Measurements from ENCODE around the gene FNDC3B.

The FNDC3B gene

GRCh38 chr3:172291650-172292049 lies 252.3 kb downstream of the FNDC3B start:
- Mint-ChIP-seq H3K36me3 (ENCODE audit: insufficient read depth) (peaks cover 13% of the 10 kb centered on the region), H3K4me1 (ENCODE audit: low read depth in 2 of 2) (peaks cover 16 to 28% of the 10 kb centered on the region in 2 donors), H3K27me3 (no peaks in the 10 kb centered on the region), H3K4me3 (no peak overlapping the region), H3K9me3 (no peaks in the 10 kb centered on the region), H3K27ac (no peak overlapping the region)
- DNase-seq (no peak), ATAC-seq (replicated peaks) (no peak)

- Mint-ChIP-seq H3K9me3 (no peaks in the 10 kb centered on the region), H3K36me3 (ENCODE audit: insufficient read depth) (peaks cover 18% of the 10 kb centered on the region), H3K4me3 (no peak overlapping the region), H3K4me1 (ENCODE audit: low read depth in 2 of 2) (peaks cover 14 to 28% of the 10 kb centered on the region in 2 donors), H3K27ac (no peak overlapping the region), H3K27me3 (no peaks in the 10 kb centered on the region)
- ATAC-seq (replicated peaks): no peak
- DNase-seq: no peak
These were observed 253.0 kb downstream of the FNDC3B start for GRCh38 chr3:172292422-172292821.

- no peaks in the 10 kb centered on the region for H3K27me3 Mint-ChIP-seq
- H3K36me3 Mint-ChIP-seq (ENCODE audit: insufficient read depth): peaks cover 22% of the 10 kb centered on the region
These were observed 253.7 kb downstream of the FNDC3B start for GRCh38 chr3:172293093-172293492.

GRCh38 chr3:172294223-172294806 lies 254.9 kb downstream of the FNDC3B start:
- peaks cover 26% of the 10 kb centered on the region for H3K36me3 Mint-ChIP-seq (ENCODE audit: insufficient read depth)
- no peak for ATAC-seq (replicated peaks)

More at GRCh38 chr3:172293093-172293492, 253.7 kb downstream of the FNDC3B start:
- ATAC-seq (replicated peaks) (no peak), DNase-seq (no peak)
- Mint-ChIP-seq H3K4me1 (ENCODE audit: low read depth in 2 of 2) (peaks cover 14 to 23% of the 10 kb centered on the region in 2 donors), H3K9me3 (no peaks in the 10 kb centered on the region), H3K4me3 (no peak overlapping the region), H3K27ac (peak overlapping the region in 1 of 2 donors; percentile 75)

GRCh38 chr3:172296248-172296974 lies 257.0 kb downstream of the FNDC3B start:
- Mint-ChIP-seq H3K4me1 (ENCODE audit: low read depth in 2 of 2) (peaks cover 0 to 8% of the 10 kb centered on the region in 2 donors), H3K4me3 (no peak overlapping the region), H3K27ac (peak overlapping the region; percentile 9 to 32), H3K9me3 (no peaks in the 10 kb centered on the region), H3K36me3 (ENCODE audit: insufficient read depth) (peaks cover 25% of the 10 kb centered on the region), H3K27me3 (no peaks in the 10 kb centered on the region)
- DNase-seq: no peak
- no peak for ATAC-seq (replicated peaks)

More at GRCh38 chr3:172294223-172294806, 254.9 kb downstream of the FNDC3B start:
- Mint-ChIP-seq H3K4me1 (ENCODE audit: low read depth in 2 of 2) (peaks cover 5 to 12% of the 10 kb centered on the region in 2 donors), H3K4me3 (no peak overlapping the region), H3K9me3 (no peaks in the 10 kb centered on the region), H3K27ac (no peak overlapping the region), H3K27me3 (no peaks in the 10 kb centered on the region)
- no peak for DNase-seq

GRCh38 chr3:172296975-172297332 lies 257.6 kb downstream of the FNDC3B start:
- H3K36me3 Mint-ChIP-seq (ENCODE audit: insufficient read depth): peaks cover 25% of the 10 kb centered on the region
- H3K27me3 Mint-ChIP-seq: no peaks in the 10 kb centered on the region
- no peaks in the 10 kb centered on the region for H3K9me3 Mint-ChIP-seq
- ATAC-seq (replicated peaks): no peak
- no peak for DNase-seq
- H3K27ac Mint-ChIP-seq: no peak overlapping the region
- H3K4me1 Mint-ChIP-seq (ENCODE audit: low read depth in 2 of 2): peaks cover 0 to 8% of the 10 kb centered on the region in 2 donors
- no peak overlapping the region for H3K4me3 Mint-ChIP-seq

- DNase-seq: no peak
- no peak overlapping the region for H3K4me3 Mint-ChIP-seq
- no peaks in the 10 kb centered on the region for H3K4me1 Mint-ChIP-seq (ENCODE audit: low read depth in 2 of 2)
- no peak overlapping the region for H3K27ac Mint-ChIP-seq
- H3K27me3 Mint-ChIP-seq: no peaks in the 10 kb centered on the region
- no peaks in the 10 kb centered on the region for H3K9me3 Mint-ChIP-seq
- H3K36me3 Mint-ChIP-seq (ENCODE audit: insufficient read depth): peaks cover 25% of the 10 kb centered on the region
- ATAC-seq (replicated peaks): no peak
These were observed 258.9 kb downstream of the FNDC3B start for GRCh38 chr3:172298247-172298646.

- Mint-ChIP-seq H3K27me3 (no peaks in the 10 kb centered on the region), H3K9me3 (no peaks in the 10 kb centered on the region), H3K36me3 (ENCODE audit: insufficient read depth) (peaks cover 24% of the 10 kb centered on the region), H3K4me1 (ENCODE audit: low read depth in 2 of 2) (no peaks in the 10 kb centered on the region), H3K4me3 (no peak overlapping the region), H3K27ac (no peak overlapping the region)
- no peak for ATAC-seq (replicated peaks)
- no peak for DNase-seq
These were observed 260.8 kb downstream of the FNDC3B start for GRCh38 chr3:172300187-172300586.

- no peak for DNase-seq
- H3K27ac Mint-ChIP-seq: no peak overlapping the region
- H3K4me3 Mint-ChIP-seq: no peak overlapping the region
- ATAC-seq (replicated peaks): no peak
- H3K36me3 Mint-ChIP-seq (ENCODE audit: insufficient read depth): peaks cover 21% of the 10 kb centered on the region
- H3K4me1 Mint-ChIP-seq (ENCODE audit: low read depth in 2 of 2): no peaks in the 10 kb centered on the region
- no peaks in the 10 kb centered on the region for H3K27me3 Mint-ChIP-seq
- no peaks in the 10 kb centered on the region for H3K9me3 Mint-ChIP-seq
These were observed 261.5 kb downstream of the FNDC3B start for GRCh38 chr3:172300862-172301261.

GRCh38 chr3:172302203-172302602 lies 262.8 kb downstream of the FNDC3B start:
- Mint-ChIP-seq H3K4me1 (ENCODE audit: low read depth in 2 of 2) (no peaks in the 10 kb centered on the region), H3K36me3 (ENCODE audit: insufficient read depth) (peaks cover 14% of the 10 kb centered on the region), H3K4me3 (no peak overlapping the region), H3K9me3 (no peaks in the 10 kb centered on the region), H3K27ac (no peak overlapping the region), H3K27me3 (no peaks in the 10 kb centered on the region)
- DNase-seq (no peak), ATAC-seq (replicated peaks) (no peak)

GRCh38 chr3:172303181-172303580 lies 263.8 kb downstream of the FNDC3B start:
- no peaks in the 10 kb centered on the region for H3K9me3 Mint-ChIP-seq

GRCh38 chr3:172303941-172304558 lies 264.7 kb downstream of the FNDC3B start:
- no peak for DNase-seq
- Mint-ChIP-seq H3K4me3 (no peak overlapping the region), H3K27ac (no peak overlapping the region), H3K9me3 (no peaks in the 10 kb centered on the region), H3K27me3 (no peaks in the 10 kb centered on the region), H3K36me3 (ENCODE audit: insufficient read depth) (peaks cover 13% of the 10 kb centered on the region), H3K4me1 (ENCODE audit: low read depth in 2 of 2) (no peaks in the 10 kb centered on the region)
- no peak for ATAC-seq (replicated peaks)

More at GRCh38 chr3:172303181-172303580, 263.8 kb downstream of the FNDC3B start:
- no peaks in the 10 kb centered on the region for H3K4me1 Mint-ChIP-seq (ENCODE audit: low read depth in 2 of 2)
- no peak overlapping the region for H3K27ac Mint-ChIP-seq
- H3K36me3 Mint-ChIP-seq (ENCODE audit: insufficient read depth): peaks cover 11% of the 10 kb centered on the region
- no peak for ATAC-seq (replicated peaks)
- H3K4me3 Mint-ChIP-seq: no peak overlapping the region
- no peaks in the 10 kb centered on the region for H3K27me3 Mint-ChIP-seq
- DNase-seq: no peak

GRCh38 chr3:172305552-172305951 lies 266.2 kb downstream of the FNDC3B start:
- H3K27me3 Mint-ChIP-seq: no peaks in the 10 kb centered on the region
- DNase-seq: no peak
- H3K36me3 Mint-ChIP-seq (ENCODE audit: insufficient read depth): peaks cover 24% of the 10 kb centered on the region
- H3K4me1 Mint-ChIP-seq (ENCODE audit: low read depth in 2 of 2): no peaks in the 10 kb centered on the region
- no peak overlapping the region for H3K4me3 Mint-ChIP-seq
- H3K27ac Mint-ChIP-seq: no peak overlapping the region
- H3K9me3 Mint-ChIP-seq: no peaks in the 10 kb centered on the region
- ATAC-seq (replicated peaks): no peak

- Mint-ChIP-seq H3K36me3 (ENCODE audit: insufficient read depth) (peaks cover 21% of the 10 kb centered on the region), H3K27me3 (no peaks in the 10 kb centered on the region), H3K4me1 (ENCODE audit: low read depth in 2 of 2) (no peaks in the 10 kb centered on the region), H3K9me3 (no peaks in the 10 kb centered on the region), H3K27ac (no peak overlapping the region), H3K4me3 (no peak overlapping the region)
- DNase-seq: no peak
- ATAC-seq (replicated peaks): no peak
These were observed 266.6 kb downstream of the FNDC3B start for GRCh38 chr3:172305974-172306373.
